Breast epithelium (tissue), 4 donors: ENCODE data around the gene ABR. TPM values are rescaled to one million over a fixed set of nuclear protein-coding genes. Genes with fewer than 3 reads are reported as not detected.
"Not testable (repeated sequence)": the region's sequence is repeated elsewhere in the genome, so short reads cannot be mapped to it uniquely, and the experiment has no call there.

Experiments
- DNase-seq, 2 donors: peaks; one replicate each; pipeline ENCODE4 v3.0.0-alpha.2; 2019; ENCODE audit warnings: low spot score in 2 of 2
- H3K27ac ChIP-seq, 2 donors: fragments of 200-600 bp; sonication (generic) in 1 of 2; one replicate each; pipeline ENCODE4 v1.5.1; 2016 to 2019; ENCODE audit warnings: mild to moderate bottlenecking in 1 of 2
- H3K27me3 ChIP-seq, 2 donors: fragments of 200-600 bp; sonication (generic) in 1 of 2; one replicate each; pipeline versions ENCODE4 v1.5.1 to v1.6.0; 2017 to 2019; ENCODE audit warnings: control low read depth in 1 of 2, mild to moderate bottlenecking in 1 of 2
- H3K36me3 ChIP-seq: fragments of 200-600 bp; one replicate; pipeline ENCODE4 v1.5.1; 2019
- H3K4me1 ChIP-seq, 2 donors: fragments of 200-600 bp; sonication (generic); one replicate each; pipeline ENCODE4 v1.5.1; 2016 to 2019; ENCODE audit warnings: control low read depth in 1 of 2
- H3K4me3 ChIP-seq, 3 donors: fragments of 200-600 bp; sonication (generic); 1 replicate in 2 of 3; 2 replicates in 1 of 3; pipeline ENCODE4 v1.5.1; 2016 to 2019; ENCODE audit warnings: mild to moderate bottlenecking in 3 of 3, moderate library complexity in 2 of 3
- H3K9me3 ChIP-seq, 2 donors: fragments of 200-600 bp; sonication (generic) in 1 of 2; one replicate each; pipeline ENCODE4 v1.5.1; 2016 to 2019; ENCODE audit warnings: control low read depth in 1 of 2
- POLR2A ChIP-seq: fragments of 450-650 bp; IDR thresholded peaks from one replicate; pipeline ENCODE4 v1.6.1; 2016; ENCODE audit warnings: antibody characterized with exemption, mild to moderate bottlenecking, moderate library complexity
- POLR2AphosphoS5 ChIP-seq, 3 donors: sonication (generic); formaldehyde crosslinking; IDR thresholded peaks; one replicate each; pipeline ENCODE4 v1.6.1; 2017; ENCODE audit warnings: antibody characterized with exemption in 3 of 3
- intact Hi-C: fragments of 100-400 bp; cut with DNase I; formaldehyde crosslinking; loops from one replicate; pipeline ENCODE4 v1.15.1; 2023; ENCODE audit warnings: low total_unique reads
- total RNA-seq, 3 donors: library from RNA; depleted of rRNA; stranded (reverse); fragments of >200 nt; gene quantifications; one replicate each; pipeline ENCODE4 v1.1.0, GENCODE V29; 2016
- TF ChIP-seq, protein P1 (sequence below), 3 donors: fragments of 450-650 bp; IDR thresholded peaks; one replicate each; pipeline ENCODE4 v1.5.1; 2016 to 2017; ENCODE audit warnings: antibody characterized with exemption in 3 of 3, mild to moderate bottlenecking in 3 of 3, moderate library complexity in 3 of 3

Gene ABR
- total RNA-seq, 3 donors from 2014 or later: 63.5 to 77.0 (median 75.0) TPM

DNA sequence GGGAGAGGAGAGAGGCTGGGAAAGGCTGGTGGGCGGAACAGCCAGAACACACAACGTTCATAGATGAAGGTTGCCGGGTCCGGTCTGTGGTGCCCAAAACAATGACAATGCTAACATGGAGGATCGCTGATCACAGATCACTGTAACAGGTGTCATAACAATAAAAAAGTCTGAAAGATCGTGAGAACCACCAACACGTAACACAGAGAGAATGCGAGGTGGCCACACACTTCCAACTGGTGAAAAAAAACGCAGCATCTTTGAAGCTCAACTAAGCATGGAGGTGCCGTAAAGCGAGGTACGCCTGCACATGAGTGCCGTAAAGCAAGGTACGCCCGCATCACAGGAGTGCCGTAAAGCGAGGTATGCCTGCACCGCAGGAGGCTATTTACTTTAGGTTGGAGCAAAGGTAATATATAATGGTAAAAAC lies 42.3 kb downstream of the ABR start:
- H3K27me3 ChIP-seq: no peaks in the 10 kb centered on the region
- no peaks in the 10 kb centered on the region for H3K4me1 ChIP-seq
- intact Hi-C loops: no loop called here
- TF ChIP-seq, protein P1, sequence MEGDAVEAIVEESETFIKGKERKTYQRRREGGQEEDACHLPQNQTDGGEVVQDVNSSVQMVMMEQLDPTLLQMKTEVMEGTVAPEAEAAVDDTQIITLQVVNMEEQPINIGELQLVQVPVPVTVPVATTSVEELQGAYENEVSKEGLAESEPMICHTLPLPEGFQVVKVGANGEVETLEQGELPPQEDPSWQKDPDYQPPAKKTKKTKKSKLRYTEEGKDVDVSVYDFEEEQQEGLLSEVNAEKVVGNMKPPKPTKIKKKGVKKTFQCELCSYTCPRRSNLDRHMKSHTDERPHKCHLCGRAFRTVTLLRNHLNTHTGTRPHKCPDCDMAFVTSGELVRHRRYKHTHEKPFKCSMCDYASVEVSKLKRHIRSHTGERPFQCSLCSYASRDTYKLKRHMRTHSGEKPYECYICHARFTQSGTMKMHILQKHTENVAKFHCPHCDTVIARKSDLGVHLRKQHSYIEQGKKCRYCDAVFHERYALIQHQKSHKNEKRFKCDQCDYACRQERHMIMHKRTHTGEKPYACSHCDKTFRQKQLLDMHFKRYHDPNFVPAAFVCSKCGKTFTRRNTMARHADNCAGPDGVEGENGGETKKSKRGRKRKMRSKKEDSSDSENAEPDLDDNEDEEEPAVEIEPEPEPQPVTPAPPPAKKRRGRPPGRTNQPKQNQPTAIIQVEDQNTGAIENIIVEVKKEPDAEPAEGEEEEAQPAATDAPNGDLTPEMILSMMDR (IDR thresholded peaks at IDR 0.05): no peak
- no peak for TF ChIP-seq POLR2AphosphoS5 (IDR thresholded peaks at IDR 0.05)
- TF ChIP-seq POLR2A: no peak
- no peaks in the 10 kb centered on the region for H3K36me3 ChIP-seq
- DNase-seq: no peak
- no peak overlapping the region for H3K27ac ChIP-seq
- no peak overlapping the region for H3K4me3 ChIP-seq
- no peaks in the 10 kb centered on the region for H3K9me3 ChIP-seq

DNA sequence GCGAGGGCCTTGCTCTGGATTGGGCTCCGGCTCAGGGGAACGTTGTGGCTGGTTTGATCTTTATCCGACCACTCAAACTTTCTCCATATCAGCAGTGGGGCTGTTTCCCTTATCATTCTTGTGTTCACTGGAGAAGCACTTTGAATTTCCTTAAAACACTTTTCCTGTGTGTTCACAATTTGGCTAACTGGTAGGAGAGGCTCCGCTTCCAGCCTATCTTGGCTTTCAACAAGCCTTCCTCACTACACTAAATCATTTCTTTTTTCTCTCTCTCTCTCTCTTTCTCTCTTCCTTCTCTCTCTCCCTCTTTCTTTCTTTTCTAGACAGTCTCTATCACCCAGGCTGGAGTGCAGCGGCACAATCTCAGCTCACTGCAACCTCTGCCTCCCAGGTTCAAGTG lies 43.0 kb downstream of the ABR start:
- intact Hi-C loops: no loop called here
- H3K9me3 ChIP-seq: no peaks in the 10 kb centered on the region
- TF ChIP-seq, protein P1 (IDR thresholded peaks at IDR 0.05): no peak
- TF ChIP-seq POLR2AphosphoS5 (IDR thresholded peaks at IDR 0.05) (no peak), POLR2A (no peak)

DNA sequence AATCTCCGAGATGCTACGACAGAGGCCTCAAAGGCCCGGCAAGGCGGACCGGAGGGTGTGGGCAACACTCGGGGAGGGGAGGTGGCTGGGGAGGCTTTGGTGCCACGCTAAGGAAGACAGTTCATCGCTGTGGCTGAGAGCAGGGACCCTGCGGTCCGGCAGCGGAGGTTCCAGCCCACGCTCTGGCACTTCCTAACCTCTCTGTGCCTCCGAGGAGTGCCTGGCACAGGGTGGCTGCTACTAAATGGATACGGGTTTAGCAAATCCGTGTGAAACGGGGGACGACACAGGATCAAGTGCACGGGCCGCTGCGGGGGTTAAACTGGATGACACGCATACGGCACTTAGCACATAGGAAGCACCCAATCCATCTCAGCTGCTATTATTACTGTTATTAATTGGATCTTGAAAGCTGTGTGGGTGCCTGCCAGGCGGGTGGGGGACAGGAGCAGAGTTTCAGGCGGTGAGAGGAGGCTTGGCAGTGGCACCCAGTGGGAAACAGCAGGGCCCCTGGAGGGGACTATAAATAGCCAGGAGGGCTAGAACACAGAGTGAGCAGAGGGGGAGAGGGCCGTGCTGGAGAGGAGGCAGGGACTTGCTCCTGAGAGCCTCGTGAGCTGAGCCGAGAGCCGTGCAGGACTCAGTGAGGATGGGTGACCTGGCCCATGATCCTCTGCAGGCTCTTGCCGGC lies 45.0 kb downstream of the ABR start:
- TF ChIP-seq, protein P1 (IDR thresholded peaks at IDR 0.05): no peak
- TF ChIP-seq POLR2A: no peak
- DNase-seq: no peak
- H3K27me3 ChIP-seq: no peaks in the 10 kb centered on the region
- no peaks in the 10 kb centered on the region for H3K9me3 ChIP-seq
- H3K4me3 ChIP-seq: no peak overlapping the region
- no peaks in the 10 kb centered on the region for H3K4me1 ChIP-seq
- no peak overlapping the region for H3K27ac ChIP-seq
- intact Hi-C loops: no loop called here
- no peaks in the 10 kb centered on the region for H3K36me3 ChIP-seq

More for the DNA sequence above, 43.0 kb downstream of the ABR start:
- Histone ChIP-seq H3K4me3 (no peak overlapping the region), H3K27ac (no peak overlapping the region), H3K27me3 (no peaks in the 10 kb centered on the region), H3K4me1 (no peaks in the 10 kb centered on the region), H3K36me3 (no peaks in the 10 kb centered on the region)
- no peak for DNase-seq

DNA sequence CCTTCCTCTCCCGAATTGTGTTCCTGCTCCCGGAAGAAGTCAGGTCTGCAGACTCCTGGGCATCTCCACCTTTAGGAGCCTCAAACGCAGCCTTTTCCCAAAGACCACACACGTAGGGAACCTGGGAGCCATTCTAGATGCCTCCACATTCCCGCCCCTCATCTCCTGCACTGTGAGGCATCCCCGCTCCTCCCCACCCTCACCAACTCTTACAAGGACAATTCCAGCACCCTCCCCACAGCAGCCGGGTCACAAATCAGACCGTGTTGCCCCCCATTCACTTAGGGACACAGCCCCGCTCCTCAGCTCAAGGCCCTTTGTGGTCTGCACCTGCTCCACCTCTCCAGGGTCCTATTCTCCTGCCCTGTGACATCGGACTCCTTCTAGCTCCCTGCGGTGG lies 49.6 kb downstream of the ABR start:
- no peaks in the 10 kb centered on the region for H3K36me3 ChIP-seq
- no peaks in the 10 kb centered on the region for H3K9me3 ChIP-seq
- no peak for DNase-seq
- no peak overlapping the region for H3K4me3 ChIP-seq
- H3K27ac ChIP-seq: no peak overlapping the region
- TF ChIP-seq POLR2A (no peak), POLR2AphosphoS5 (IDR thresholded peaks at IDR 0.05) (no peak)
- TF ChIP-seq, protein P1 (IDR thresholded peaks at IDR 0.05): no peak
- H3K4me1 ChIP-seq: no peaks in the 10 kb centered on the region
- intact Hi-C loops: no loop called here
- H3K27me3 ChIP-seq: no peaks in the 10 kb centered on the region

GRCh38 chr17:1128463-1128862 lies 51.3 kb downstream of the ABR start:
- not testable (repeated sequence) for H3K9me3 ChIP-seq

More at GRCh38 chr17:1128463-1128862, 51.3 kb downstream of the ABR start:
- not testable (repeated sequence) for H3K36me3 ChIP-seq, H3K4me3 ChIP-seq, H3K4me1 ChIP-seq, DNase-seq, H3K27ac ChIP-seq, H3K27me3 ChIP-seq
- intact Hi-C loops: loop anchor here (10.0 kb wide), 1 partner anchor 56 kb away; no protein-coding TSS in a partner anchor
